Fibroblast of skin of right biceps (primary cell): ENCODE data around the gene TOR4A.
"Not testable (repeated sequence)": the region's sequence is repeated elsewhere in the genome, so short reads cannot be mapped to it uniquely, and the experiment has no call there.

ENCODE experiments used
- DNase-seq: peaks from one replicate; pipeline ENCODE4 v3.0.0-alpha.2; 2013

TOR4A gene

GRCh38 chr9:137320555-137321384 lies 43.2 kb downstream of the TOR4A start:
- no peak for DNase-seq

- DNase-seq, result no peak
Measured at GRCh38 chr9:137321726-137322361, 44.3 kb downstream of the TOR4A start.

- DNase-seq, result no peak
Measured at GRCh38 chr9:137323531-137324331, 46.2 kb downstream of the TOR4A start.

GRCh38 chr9:137325124-137325523 lies 47.6 kb downstream of the TOR4A start:
- no peak for DNase-seq

- no peak for DNase-seq
Measured at GRCh38 chr9:137325799-137326198, 48.3 kb downstream of the TOR4A start.

GRCh38 chr9:137326445-137327065 lies 49.0 kb downstream of the TOR4A start:
- no peak for DNase-seq

- not testable (repeated sequence) for DNase-seq
Measured at GRCh38 chr9:137327641-137328550, 50.4 kb downstream of the TOR4A start.

DNA sequence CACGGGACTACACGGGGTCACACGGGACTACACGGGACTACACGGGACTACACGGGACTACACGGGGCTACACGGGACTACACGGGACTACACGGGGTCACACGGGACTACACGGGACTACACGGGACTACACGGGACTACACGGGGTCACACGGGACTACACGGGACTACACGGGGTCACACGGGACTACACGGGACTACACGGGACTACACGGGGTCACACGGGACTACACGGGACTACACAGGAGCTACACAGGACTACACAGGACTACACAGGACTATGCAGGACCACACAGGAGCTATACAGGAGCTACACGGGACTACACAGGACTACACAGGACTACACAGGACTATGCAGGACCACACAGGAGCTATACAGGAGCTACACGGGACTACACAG lies 52.1 kb downstream of the TOR4A start:
- not testable (repeated sequence) for DNase-seq

GRCh38 chr9:137330689-137331088 lies 53.2 kb downstream of the TOR4A start:
- DNase-seq, result no peak

- no peak for DNase-seq
Measured at GRCh38 chr9:137331929-137332328, 54.4 kb downstream of the TOR4A start.
